H1 (cell line): Measurements from ENCODE around the gene COL19A1. TPM values are rescaled to one million over a fixed set of nuclear protein-coding genes. Genes with fewer than 3 reads are reported as not detected.

ENCODE experiments used
- CTCF ChIA-PET: fragments of 300-600 bp; sonication (Branson Sonifier 250); formaldehyde crosslinking; loops from one replicate; lab custom pipeline; 2021; ENCODE audit not compliant: partially characterized antibody; lab: Charles Lee
- POLR2A ChIA-PET: fragments of 300-600 bp; sonication (Branson Sonifier 250); formaldehyde crosslinking; loops from one replicate; lab custom pipeline; 2021; ENCODE audit warnings: inconsistent platforms; ENCODE audit not compliant: partially characterized antibody; lab: Charles Lee
- DNase-seq, 2 experiments: peaks; one replicate each; pipeline versions ENCODE4 v3.0.0 to v3.0.0-alpha.2; 2010 to 2022; ENCODE audit warnings: low spot score in 2 of 2, low read depth in 1 of 2, mixed read lengths in 1 of 2
- FAIRE-seq: peaks from 2 replicates; lab custom pipeline; 2011; peaks lifted over from hg19 to GRCh38; lab: Jason Lieb, UNC
- H2AFZ ChIP-seq: 2 replicates; pipeline ENCODE4 v1.8.1; 2012; ENCODE audit warnings: low read length, inconsistent platforms
- H2AK5ac ChIP-seq: 2 replicates; pipeline ENCODE4 v1.6.1; 2013; ENCODE audit warnings: low read depth, low read length
- H2BK120ac ChIP-seq: replicated peaks from 2 replicates; pipeline ENCODE3; 2013; ENCODE audit warnings: low read depth, low read length, inconsistent platforms
- H2BK12ac ChIP-seq: 2 replicates; pipeline ENCODE4 v1.6.1; 2013; ENCODE audit warnings: low read depth, low read length
- H2BK15ac ChIP-seq: 2 replicates; pipeline ENCODE4 v1.6.1; 2013; ENCODE audit warnings: low read length
- H2BK20ac ChIP-seq: 2 replicates; pipeline ENCODE4 v1.6.1; 2013; ENCODE audit warnings: low read length
- H2BK5ac ChIP-seq: 2 replicates; pipeline ENCODE4 v1.6.1; 2013; ENCODE audit warnings: low read depth, low read length
- H3K14ac ChIP-seq: 2 replicates; pipeline ENCODE4 v1.6.1; 2013; ENCODE audit warnings: inconsistent platforms; ENCODE audit not compliant: insufficient read length
- H3K18ac ChIP-seq: 2 replicates; pipeline ENCODE4 v1.6.1; 2013; ENCODE audit warnings: low read length; ENCODE audit errors: extremely low read depth
- H3K23ac ChIP-seq: 2 replicates; pipeline ENCODE4 v1.6.1; 2013; ENCODE audit warnings: inconsistent platforms; ENCODE audit not compliant: insufficient read length
- H3K23me2 ChIP-seq: 2 replicates; pipeline ENCODE4 v1.6.1; 2013; ENCODE audit warnings: low read depth, low read length
- H3K27ac ChIP-seq: 2 replicates; pipeline ENCODE4 v1.6.1; 2011; ENCODE audit warnings: low read depth, low read length, inconsistent platforms
- H3K27me3 ChIP-seq, 4 experiments: replicated peaks in 1 of 4; 1 replicate in 1 of 4; 2 replicates in 3 of 4; pipeline versions ENCODE4 v1.6.1 to v1.8.1; 2011 to 2013; ENCODE audit warnings: low read length in 3 of 4, mild to moderate bottlenecking in 3 of 4, inconsistent platforms in 2 of 4, mixed read lengths in 2 of 4, moderate library complexity in 1 of 4; ENCODE audit not compliant: control insufficient read depth in 3 of 4, insufficient read depth in 3 of 4; ENCODE audit errors: extremely low read depth in 1 of 4
- H3K36me3 ChIP-seq, 4 experiments: 2 replicates each; pipeline versions ENCODE4 v1.6.1 to v1.8.1; 2011 to 2013; ENCODE audit warnings: mild to moderate bottlenecking in 4 of 4, low read length in 3 of 4, moderate library complexity in 2 of 4, control low read depth in 1 of 4, inconsistent platforms in 1 of 4; ENCODE audit not compliant: insufficient read depth in 4 of 4, control insufficient read depth in 2 of 4
- H3K4ac ChIP-seq: replicated peaks from 2 replicates; pipeline ENCODE3; 2013; ENCODE audit warnings: low read length, low read depth, mixed read lengths, inconsistent platforms; ENCODE audit not compliant: insufficient read length
- H3K4me1 ChIP-seq, 4 experiments: replicated peaks in 1 of 4; 1 replicate in 1 of 4; 2 replicates in 3 of 4; pipeline versions ENCODE4 v1.6.1 to v1.8.1; 2011 to 2013; ENCODE audit warnings: low read length in 3 of 4, inconsistent platforms in 2 of 4, mixed read lengths in 1 of 4; ENCODE audit not compliant: insufficient read depth in 4 of 4, control insufficient read depth in 3 of 4
- H3K4me2 ChIP-seq, 2 experiments: 2 replicates each; pipeline versions ENCODE4 v1.6.1 to v1.8.1; 2011 to 2013; ENCODE audit warnings: low read depth in 2 of 2, low read length in 2 of 2, control low read depth in 1 of 2, inconsistent platforms in 1 of 2, mild to moderate bottlenecking in 1 of 2; ENCODE audit not compliant: insufficient read depth in 1 of 2
- H3K4me3 ChIP-seq, 4 experiments: fragments of 200-600, 300-600 bp in 1 of 4; sonication (generic), shearing (Covaris generic), sonication (Bioruptor Twin) in 1 of 4; 2 replicates each; pipeline versions ENCODE4 v1.5.1 to v1.8.1; 2011 to 2016; ENCODE audit warnings: low read length in 4 of 4, low read depth in 3 of 4, control low read depth in 2 of 4, inconsistent platforms in 2 of 4, mild to moderate bottlenecking in 2 of 4, mixed read lengths in 1 of 4, moderate library complexity in 1 of 4; ENCODE audit not compliant: insufficient read depth in 2 of 4; ENCODE audit errors: extremely low read depth in 1 of 4
- H3K56ac ChIP-seq: replicated peaks from 2 replicates; pipeline ENCODE3; 2013; ENCODE audit warnings: low read depth, mild to moderate bottlenecking, mixed read lengths, low read length, inconsistent platforms; ENCODE audit not compliant: insufficient read length
- H3K79me1 ChIP-seq: 2 replicates; pipeline ENCODE4 v1.6.1; 2013; ENCODE audit warnings: low read depth, low read length, control low read depth
- H3K79me2 ChIP-seq, 2 experiments: 2 replicates each; pipeline versions ENCODE4 v1.6.1 to v1.8.1; 2012 to 2013; ENCODE audit warnings: low read length in 2 of 2, mild to moderate bottlenecking in 2 of 2, inconsistent platforms in 1 of 2; ENCODE audit not compliant: insufficient read depth in 2 of 2, control insufficient read depth in 1 of 2
- H3K9ac ChIP-seq, 4 experiments: replicated peaks in 1 of 4; 1 replicate in 1 of 4; 2 replicates in 3 of 4; pipeline versions ENCODE4 v1.6.1 to v1.8.1; 2011 to 2013; ENCODE audit warnings: low read depth in 3 of 4, low read length in 3 of 4, control low read depth in 2 of 4, mild to moderate bottlenecking in 2 of 4, moderate library complexity in 2 of 4, inconsistent platforms in 1 of 4; ENCODE audit errors: extremely low read depth in 1 of 4
- H3K9me3 ChIP-seq, 2 experiments: 2 replicates each; pipeline versions ENCODE4 v1.6.1 to v1.8.1; 2012 to 2013; ENCODE audit warnings: mild to moderate bottlenecking in 2 of 2, moderate library complexity in 2 of 2, control low read depth in 1 of 2, inconsistent platforms in 1 of 2, low read depth in 1 of 2, low read length in 1 of 2, mixed read lengths in 1 of 2; ENCODE audit not compliant: insufficient read depth in 2 of 2
- H4K20me1 ChIP-seq, 2 experiments: replicated peaks in 1 of 2; 2 replicates each; pipeline versions ENCODE3 to v1.8.1; 2011 to 2013; ENCODE audit warnings: inconsistent platforms in 2 of 2, low read length in 2 of 2, mild to moderate bottlenecking in 1 of 2; ENCODE audit not compliant: insufficient read depth in 2 of 2, control insufficient read depth in 1 of 2
- H4K5ac ChIP-seq: 2 replicates; pipeline ENCODE4 v1.6.1; 2013; ENCODE audit warnings: low read length, low read depth, mixed read lengths, inconsistent platforms; ENCODE audit not compliant: insufficient read length
- H4K8ac ChIP-seq: 2 replicates; pipeline ENCODE4 v1.8.0; 2013; ENCODE audit warnings: mild to moderate bottlenecking, moderate library complexity, low read length, inconsistent platforms; ENCODE audit not compliant: insufficient read depth; ENCODE audit errors: extremely low read depth
- H4K91ac ChIP-seq: replicated peaks from 2 replicates; pipeline ENCODE3; 2013; ENCODE audit warnings: low read length, mixed read lengths, inconsistent platforms; ENCODE audit not compliant: insufficient read length
- ASH2L ChIP-seq: fragments of 200-600, 300-600 bp; sonication (generic); IDR thresholded peaks from one replicate; pipeline ENCODE4 v1.7.1; 2017; ENCODE audit warnings: low read length
- BCL11A ChIP-seq, 2 experiments: IDR thresholded peaks; one replicate each; pipeline ENCODE4 v1.6.1; 2011; ENCODE audit warnings: low read depth in 2 of 2, low read length in 2 of 2, mild to moderate bottlenecking in 2 of 2
- GABPA ChIP-seq: IDR thresholded peaks from 2 replicates; pipeline ENCODE4 v1.6.1; 2011; ENCODE audit warnings: mild to moderate bottlenecking, low read length, moderate library complexity, borderline replicate concordance; ENCODE audit not compliant: insufficient read depth
- GTF2F1 ChIP-seq: IDR thresholded peaks from 2 replicates; pipeline ENCODE4 v1.6.1; 2012; ENCODE audit warnings: low read depth, low read length, improper control_type of control experiment, borderline replicate concordance
- HDAC6 ChIP-seq: IDR thresholded peaks from one replicate; pipeline ENCODE4 v1.7.1; 2012; ENCODE audit warnings: low read depth, mild to moderate bottlenecking, inconsistent platforms, low read length, moderate library complexity
- POLR2AphosphoS5 ChIP-seq: IDR thresholded peaks from 2 replicates; pipeline ENCODE4 v1.6.1; 2011; ENCODE audit warnings: low read depth, low read length
- POU5F1 ChIP-seq: IDR thresholded peaks from 2 replicates; pipeline ENCODE4 v1.6.1; 2011; ENCODE audit warnings: low read depth, mild to moderate bottlenecking, low read length, moderate library complexity
- RBBP5 ChIP-seq: IDR thresholded peaks from 2 replicates; pipeline ENCODE4 v1.7.1; 2012; ENCODE audit warnings: low read depth, mild to moderate bottlenecking, inconsistent platforms, low read length, moderate library complexity, borderline replicate concordance
- TAF7 ChIP-seq: optimal IDR thresholded peaks from 2 replicates; pipeline ENCODE3; 2011; ENCODE audit warnings: low read depth, mild to moderate bottlenecking, inconsistent platforms, low read length, moderate library complexity, borderline replicate concordance
- WGBS, 2 experiments: shearing (Covaris generic) in 1 of 2; methylation state at CpG; one replicate each; pipeline versions ENCODE4 v1.1.6 to v1.1.7; 2013 to 2015; ENCODE audit warnings: low lambda C conversion rate in 2 of 2, mixed read lengths in 2 of 2, inconsistent platforms in 1 of 2, low coverage in 1 of 2, missing lambda C conversion rate in 1 of 2; ENCODE audit not compliant: insufficient replicate concordance in 2 of 2, insufficient coverage in 1 of 2, insufficient read length in 1 of 2; ENCODE audit errors: extremely low coverage in 1 of 2, missing lambda C conversion rate in 1 of 2; 5-methylcytosine and 5-hydroxymethylcytosine counted together
- polyA plus RNA-seq, 7 experiments: library from polyadenylated mRNA; depleted of rRNA in 3 of 7; stranded (reverse) in 5 of 7; unstranded in 2 of 7; fragments of >200 nt in 5 of 7; fragments of 200-250 nt in 2 of 7; gene quantifications; 1 replicate in 5 of 7; 2 replicates in 1 of 7; 4 replicates in 1 of 7; pipeline versions ENCODE4 v1.2.1 to v1.2.3, GENCODE V29; 2011 to 2013; ENCODE audit warnings: missing spikeins in 2 of 7, mixed read lengths in 2 of 7
- total RNA-seq: library from RNA; stranded (reverse); fragmentation: NEBNext Ultra II Directional; extraction: Animal tissue kit (Norgen Biotek cat#: 25700); gene quantifications from 2 replicates; pipeline ENCODE4 v1.2.1, GENCODE V29; 2021
- TF ChIP-seq, protein P1 (sequence below): IDR thresholded peaks from 2 replicates; pipeline ENCODE4 v1.6.1; 2011; ENCODE audit warnings: low read length, improper control_type of control experiment
- TF ChIP-seq, protein P2 (sequence below): IDR thresholded peaks from 2 replicates; pipeline ENCODE4 v1.6.1; 2011; ENCODE audit warnings: low read depth, mild to moderate bottlenecking, low read length; ENCODE audit not compliant: insufficient read depth

The COL19A1 gene
- total and polyA plus RNA-seq, 2 of the 8 experiments (the other 6 are each of a cell fraction or from before 2014, with no cell fraction given): not detected

DNA sequence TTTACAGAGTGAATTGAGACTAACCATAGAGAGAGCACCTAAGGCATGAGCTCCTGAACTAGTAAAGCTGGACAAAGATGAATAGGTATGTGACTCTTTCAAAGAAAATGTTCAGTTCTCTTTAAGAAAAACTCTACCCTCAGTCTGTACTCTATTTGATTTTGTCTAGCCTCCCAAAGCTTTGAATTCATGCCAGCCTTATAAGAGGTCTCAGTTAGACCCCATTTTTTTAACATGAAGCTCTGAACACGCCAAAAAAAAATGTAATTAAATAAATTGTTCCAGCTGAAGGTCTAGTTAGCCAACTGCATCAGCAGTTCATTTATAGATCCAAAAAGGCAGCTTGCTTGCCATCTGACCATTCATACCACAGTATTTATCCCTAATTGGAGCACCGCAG lies 365.0 kb downstream of the COL19A1 start:
- no peak overlapping the region for H4K5ac ChIP-seq
- H3K9me3 ChIP-seq: no peaks in the 10 kb centered on the region
- H4K20me1 ChIP-seq: peaks cover 0 to 2% of the 10 kb centered on the region in 2 experiments
- no peak overlapping the region for H3K18ac ChIP-seq
- H4K8ac ChIP-seq: no peak overlapping the region
- H3K56ac ChIP-seq: no peak overlapping the region
- no peaks in the 10 kb centered on the region for H3K27me3 ChIP-seq
- no peak overlapping the region for H2AFZ ChIP-seq
- H3K23ac ChIP-seq: no peak overlapping the region
- no peaks in the 10 kb centered on the region for H3K79me1 ChIP-seq
- no peak overlapping the region for H2AK5ac ChIP-seq
- H2BK12ac ChIP-seq: no peak overlapping the region
- H3K23me2 ChIP-seq: no peaks in the 10 kb centered on the region
- POLR2A ChIA-PET: interaction anchor here (1.0 to 1.5 kb wide), 3 partner anchors 10 to 26 kb away, joined by 3 to 4 read pairs (median 4); no protein-coding TSS in a partner anchor
- H2BK15ac ChIP-seq: no peak overlapping the region
- 93% methylated on average over 2 of the region's 2 CpGs; no CpG with 5 or more reads in 1 of the 2 experiments for WGBS, 2 experiments
- H2BK120ac ChIP-seq: no peak overlapping the region
- H3K14ac ChIP-seq: no peak overlapping the region
- no peak for FAIRE-seq
- H2BK20ac ChIP-seq: no peak overlapping the region
- CTCF ChIA-PET: interaction anchor here (1.0 to 4.1 kb wide), 8 partner anchors 8 to 137 kb away, joined by 3 to 38 read pairs (median 6); no protein-coding TSS in a partner anchor
- peaks cover 0 to 4% (median 0%) of the 10 kb centered on the region in 4 experiments; a peak in 1 of 8 replicates for H3K36me3 ChIP-seq
- DNase-seq: no peak
- H3K27ac ChIP-seq: no peak overlapping the region
- peaks cover 0 to 3% (median 2%) of the 10 kb centered on the region in 4 experiments; a peak in 2 of 7 replicates for H3K4me1 ChIP-seq
- no peak overlapping the region for H3K4me2 ChIP-seq
- H3K79me2 ChIP-seq: no peaks in the 10 kb centered on the region
- no peak overlapping the region for H3K9ac ChIP-seq
- H2BK5ac ChIP-seq: no peak overlapping the region
- H3K4me3 ChIP-seq: no peak overlapping the region
- no peak overlapping the region for H3K4ac ChIP-seq
- no peak overlapping the region for H4K91ac ChIP-seq
- TF ChIP-seq POLR2AphosphoS5 (no peak), RBBP5 (no peak), POU5F1 (no peak), GABPA (no peak), HDAC6 (no peak), GTF2F1 (no peak), BCL11A (IDR thresholded peaks at IDR 0.05; ENCODE audit: low read depth in 2 of 2, low read length in 2 of 2) (no peak), TAF7 (no peak), ASH2L (no peak)
- TF ChIP-seq, protein P1, sequence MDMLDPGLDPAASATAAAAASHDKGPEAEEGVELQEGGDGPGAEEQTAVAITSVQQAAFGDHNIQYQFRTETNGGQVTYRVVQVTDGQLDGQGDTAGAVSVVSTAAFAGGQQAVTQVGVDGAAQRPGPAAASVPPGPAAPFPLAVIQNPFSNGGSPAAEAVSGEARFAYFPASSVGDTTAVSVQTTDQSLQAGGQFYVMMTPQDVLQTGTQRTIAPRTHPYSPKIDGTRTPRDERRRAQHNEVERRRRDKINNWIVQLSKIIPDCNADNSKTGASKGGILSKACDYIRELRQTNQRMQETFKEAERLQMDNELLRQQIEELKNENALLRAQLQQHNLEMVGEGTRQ: no peak
- TF ChIP-seq, protein P2, sequence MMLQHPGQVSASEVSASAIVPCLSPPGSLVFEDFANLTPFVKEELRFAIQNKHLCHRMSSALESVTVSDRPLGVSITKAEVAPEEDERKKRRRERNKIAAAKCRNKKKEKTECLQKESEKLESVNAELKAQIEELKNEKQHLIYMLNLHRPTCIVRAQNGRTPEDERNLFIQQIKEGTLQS: no peak
